Activated naive CD4-positive, alpha-beta T cell treated with Interleukin-2 at 50 U/mL for 16 hours (primary cell): ENCODE data around the gene GPANK1.

ENCODE experiments used
- DNase-seq: peaks from one replicate; pipeline ENCODE4 v3.0.0-alpha.2; 2020

The GPANK1 gene

GRCh38 chr6:31636698-31637596 lies 27.9 kb downstream of the GPANK1 start:
- DNase-seq, result no peak

DNA sequence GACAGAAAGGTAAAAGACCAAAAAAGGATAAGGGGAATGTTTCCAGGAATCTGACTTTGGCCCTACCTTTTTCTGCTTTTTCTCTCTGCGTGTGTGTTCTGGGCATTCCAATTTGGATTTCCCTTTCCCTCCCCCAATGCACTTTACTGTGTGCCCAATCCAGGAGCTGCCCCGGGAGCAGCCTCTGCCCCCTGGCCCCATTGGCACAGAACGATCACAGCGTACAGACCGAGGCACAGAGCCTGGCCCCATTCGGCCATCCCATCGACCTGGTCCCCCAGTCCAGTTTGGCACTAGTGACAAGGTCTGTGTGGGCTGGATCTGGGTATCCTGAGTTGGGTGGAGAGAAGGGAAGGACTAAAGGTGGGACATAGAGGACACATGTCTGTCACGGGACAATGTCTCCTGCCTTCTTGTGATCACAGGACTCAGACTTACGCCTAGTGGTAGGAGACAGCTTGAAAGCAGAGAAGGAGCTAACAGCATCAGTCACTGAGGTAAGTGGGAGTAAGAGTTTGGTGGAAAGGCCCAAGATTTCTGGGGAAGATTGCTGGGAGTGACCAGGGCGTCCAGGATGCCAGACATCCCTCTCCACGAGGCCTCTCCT lies 29.7 kb downstream of the GPANK1 start:
- no peak for DNase-seq

GRCh38 chr6:31634131-31634530 lies 30.7 kb downstream of the GPANK1 start:
- no peak for DNase-seq

DNA sequence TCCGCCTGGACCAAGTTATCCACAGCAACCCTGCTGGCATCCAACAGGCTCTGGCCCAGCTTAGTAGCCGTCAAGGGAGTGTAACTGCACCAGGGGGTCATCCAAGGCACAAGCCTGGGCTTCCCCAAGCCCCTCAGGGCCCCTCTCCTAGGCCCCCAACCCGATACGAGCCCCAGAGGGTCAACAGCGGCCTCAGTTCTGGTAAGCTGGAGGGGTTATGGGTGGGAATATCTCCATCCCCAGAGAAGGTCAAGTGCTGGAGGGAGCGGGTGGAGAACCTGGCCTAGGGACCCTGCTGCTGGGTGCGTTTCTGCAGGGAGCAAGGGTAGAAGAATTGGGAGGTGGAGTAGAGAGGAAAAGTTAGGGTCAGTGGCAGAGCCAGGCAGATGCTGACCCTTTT lies 31.4 kb downstream of the GPANK1 start:
- no peak for DNase-seq

- no peak for DNase-seq
These were observed 32.4 kb downstream of the GPANK1 start for GRCh38 chr6:31632279-31632946.

GRCh38 chr6:31631681-31632278 lies 33.0 kb downstream of the GPANK1 start:
- no peak for DNase-seq

GRCh38 chr6:31631209-31631608 lies 33.6 kb downstream of the GPANK1 start:
- DNase-seq, result no peak

DNA sequence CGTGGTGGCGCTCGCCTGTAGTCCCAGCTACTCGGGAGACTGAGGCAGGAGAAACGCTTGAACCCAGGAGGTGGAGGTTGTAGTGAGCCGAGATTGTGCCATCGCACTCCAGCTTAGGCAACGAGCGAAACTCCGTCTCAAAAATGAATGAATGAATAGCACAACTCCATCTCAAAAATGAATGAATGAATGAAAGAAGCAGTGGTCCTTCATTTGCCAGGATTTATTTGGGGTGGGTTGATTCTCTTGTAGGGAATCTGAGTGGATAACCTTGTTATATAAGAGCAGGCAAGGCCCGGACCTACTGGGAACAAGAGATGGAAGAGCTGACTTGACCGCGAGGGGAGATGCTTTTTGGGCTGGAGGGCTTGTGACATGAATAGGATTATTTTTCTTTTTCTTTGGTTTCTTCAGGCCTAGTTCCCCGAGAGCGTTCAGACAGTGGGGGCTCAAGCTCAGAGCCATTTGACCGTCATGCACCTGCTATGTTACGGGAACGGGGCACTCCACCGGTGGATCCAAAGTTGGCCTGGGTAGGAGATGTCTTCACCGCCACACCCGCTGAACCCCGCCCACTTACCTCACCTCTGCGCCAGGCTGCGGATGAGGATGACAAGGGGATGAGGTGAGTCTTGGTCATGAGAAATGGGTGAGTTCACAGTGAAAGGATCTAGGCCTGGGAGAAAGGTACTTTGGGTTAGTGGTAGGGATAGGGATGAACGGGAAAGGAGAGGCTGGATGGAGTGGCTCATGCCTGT lies 34.4 kb downstream of the GPANK1 start:
- no peak for DNase-seq

DNA sequence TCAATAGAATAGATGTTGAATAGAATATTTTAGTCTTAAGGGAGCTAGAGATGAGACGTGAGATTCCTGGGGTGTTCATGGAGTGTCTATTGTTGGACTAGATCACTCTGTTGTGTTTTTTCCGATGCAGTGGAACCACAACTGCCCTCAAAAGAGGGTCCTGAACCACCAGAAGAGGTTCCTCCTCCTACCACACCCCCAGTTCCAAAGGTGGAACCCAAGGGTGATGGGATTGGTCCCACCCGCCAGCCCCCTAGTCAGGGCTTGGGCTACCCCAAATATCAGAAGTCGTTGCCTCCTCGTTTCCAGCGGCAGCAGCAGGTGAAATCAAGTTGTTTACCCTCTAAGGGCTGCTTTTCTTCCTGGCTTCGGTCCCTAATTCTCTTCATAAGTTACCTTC lies 35.8 kb downstream of the GPANK1 start:
- DNase-seq, result no peak

- no peak for DNase-seq
These were observed 37.0 kb downstream of the GPANK1 start for GRCh38 chr6:31627690-31628287.

DNA sequence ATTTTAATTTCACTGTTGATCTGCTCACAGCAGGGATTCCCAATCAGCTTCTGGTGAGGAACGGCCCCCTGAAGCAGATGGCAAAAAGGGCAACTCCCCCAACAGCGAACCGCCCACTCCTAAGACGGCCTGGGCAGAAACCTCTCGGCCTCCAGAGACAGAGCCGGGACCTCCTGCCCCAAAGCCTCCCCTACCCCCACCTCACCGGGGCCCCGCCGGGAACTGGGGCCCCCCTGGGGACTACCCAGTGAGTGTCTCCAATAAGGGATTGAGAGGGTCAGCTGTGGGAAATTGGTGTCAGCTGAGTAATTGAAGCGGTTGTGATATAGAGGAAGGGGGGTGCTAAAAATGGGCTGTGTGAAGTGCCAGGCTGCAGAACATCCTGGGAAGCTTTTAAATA lies 37.8 kb downstream of the GPANK1 start:
- no peak for DNase-seq

- no peak for DNase-seq
These were observed 40.7 kb downstream of the GPANK1 start for GRCh38 chr6:31624070-31624469.

DNA sequence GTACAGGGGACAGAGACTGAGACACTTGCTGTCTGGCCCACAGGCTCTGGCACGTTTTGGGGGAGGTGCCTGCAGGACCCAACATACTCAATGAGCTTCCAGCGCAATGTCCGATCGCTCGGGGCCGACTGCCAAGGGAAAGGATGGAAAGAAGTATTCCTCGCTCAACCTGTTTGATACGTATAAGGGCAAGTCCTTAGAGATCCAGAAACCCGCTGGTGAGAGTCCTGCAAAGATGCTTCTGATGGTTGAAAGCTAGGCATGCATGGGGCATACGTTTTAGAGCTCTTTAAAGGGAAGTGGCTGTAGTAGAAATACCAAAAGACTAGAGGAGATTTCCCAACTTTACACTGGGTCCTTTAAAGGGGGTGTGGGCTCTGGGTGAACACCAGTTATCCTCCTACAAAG lies 42.1 kb downstream of the GPANK1 start:
- no peak for DNase-seq

GRCh38 chr6:31621991-31622390 lies 42.8 kb downstream of the GPANK1 start:
- no peak for DNase-seq

DNA sequence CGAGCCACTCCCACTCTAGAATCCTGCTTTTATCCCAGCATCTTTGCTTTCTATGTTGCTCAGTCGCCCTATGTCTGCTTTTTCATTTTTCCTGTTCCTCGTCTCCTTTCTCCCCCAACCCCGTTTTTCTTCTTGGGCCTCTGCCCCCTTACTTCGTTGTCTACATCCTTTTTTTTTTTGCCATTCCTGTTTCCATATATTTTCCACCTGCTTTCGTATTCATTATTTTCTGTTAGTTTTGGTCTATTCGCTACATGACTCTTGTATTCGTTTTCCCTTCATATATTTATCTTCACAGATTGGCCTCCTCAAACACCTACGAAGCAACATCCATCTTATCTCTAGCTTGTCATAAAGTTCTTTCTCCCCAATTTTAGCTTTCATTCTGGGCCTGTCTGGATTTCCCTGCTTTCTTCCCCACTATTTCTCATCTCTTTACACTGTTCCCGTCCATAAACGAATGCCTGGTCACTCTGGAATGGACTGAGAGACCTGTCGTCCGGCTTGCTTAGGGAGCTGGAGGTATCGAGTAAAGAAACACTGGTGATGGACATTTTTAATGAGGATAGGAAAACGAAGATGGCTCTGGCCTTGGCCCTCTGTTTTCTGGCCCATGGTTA lies 43.4 kb downstream of the GPANK1 start:
- DNase-seq, result no peak

DNA sequence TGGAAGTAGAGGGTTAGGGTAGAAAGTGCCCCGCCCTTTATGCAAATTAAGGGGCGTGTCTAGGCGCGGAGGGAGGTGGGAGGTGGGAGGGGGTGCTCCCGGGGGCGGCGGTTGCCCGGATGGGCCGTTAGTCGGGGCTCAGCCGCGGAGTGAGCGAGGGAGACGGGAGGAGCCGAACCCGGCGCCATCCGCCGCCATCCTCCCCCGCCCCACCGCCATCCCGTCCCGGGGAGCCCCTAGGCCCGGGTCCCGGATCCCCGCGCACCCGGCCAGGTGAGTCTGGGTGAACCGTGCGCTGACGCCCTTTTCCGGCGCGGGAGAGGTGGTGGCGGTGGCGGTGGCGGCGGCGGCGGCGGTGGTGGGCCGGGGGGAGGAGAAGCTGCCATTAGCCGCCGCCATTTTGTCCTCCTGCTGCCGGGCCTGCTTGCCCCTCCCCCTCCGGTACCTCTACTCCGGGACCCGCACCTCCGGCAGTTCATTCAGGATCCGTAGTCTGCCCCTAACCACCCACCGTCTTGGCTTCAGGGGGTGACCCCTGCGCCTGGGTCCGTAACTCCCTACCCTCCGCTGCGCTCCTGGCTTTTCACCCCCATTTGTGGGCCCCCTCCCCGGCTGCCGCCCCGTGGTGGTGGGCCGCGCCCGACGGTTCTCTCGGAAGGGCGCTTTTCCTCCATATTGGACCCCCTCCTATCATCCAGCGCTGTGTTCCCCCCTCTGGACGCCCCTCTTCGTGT lies 44.0 kb downstream of the GPANK1 start, which contains the start of gene PRRC2A:
TSS of gene PRRC2A (plus strand) at position 130 of the 734 bp plus-strand sequence. CDS start 2,075 bp downstream, outside the sequence.
- DNase-seq, result peak; percentile 82

- DNase-seq, result peak; percentile 97
These were observed 44.8 kb downstream of the GPANK1 start for GRCh38 chr6:31619805-31620585.

- no peak for DNase-seq
These were observed 47.8 kb downstream of the GPANK1 start for GRCh38 chr6:31617010-31617409.

- DNase-seq, result no peak
These were observed 49.0 kb downstream of the GPANK1 start for GRCh38 chr6:31615748-31616147.
